KMS-11 (cell line): ENCODE measurements around the gene CDKN3.

ENCODE experiments used
- H2AFZ ChIP-seq: fragments of 200-600 bp; sonication (generic); 2 replicates; pipeline ENCODE4 v1.6.1; 2016; ENCODE audit warnings: antibody characterized with exemption, mixed run types, low read depth
- H3K27ac ChIP-seq: fragments of 200-600 bp; sonication (generic); 2 replicates; pipeline ENCODE4 v1.6.1; 2016; ENCODE audit warnings: mild to moderate bottlenecking, mixed run types
- H3K27me3 ChIP-seq: fragments of 200-600 bp; sonication (generic); 2 replicates; pipeline ENCODE4 v1.6.1; 2017; ENCODE audit warnings: mild to moderate bottlenecking, low read depth, mixed run types, moderate library complexity; ENCODE audit not compliant: insufficient read depth
- H3K36me3 ChIP-seq: fragments of 200-600 bp; sonication (generic); 2 replicates; pipeline ENCODE4 v1.6.1; 2017; ENCODE audit warnings: mild to moderate bottlenecking, mixed run types; ENCODE audit not compliant: insufficient read depth
- H3K4me1 ChIP-seq: fragments of 200-600 bp; sonication (generic); 2 replicates; pipeline ENCODE4 v1.6.1; 2016; ENCODE audit warnings: mild to moderate bottlenecking, low read depth, mixed run types; ENCODE audit not compliant: poor library complexity, severe bottlenecking
- H3K4me2 ChIP-seq: fragments of 200-600 bp; sonication (generic); 2 replicates; pipeline ENCODE4 v1.7.0; 2016; ENCODE audit warnings: mild to moderate bottlenecking, mixed run types
- H3K4me3 ChIP-seq: fragments of 200-600 bp; sonication (generic); IDR thresholded peaks from 2 replicates; pipeline ENCODE4 v1.6.1; 2017; ENCODE audit warnings: low read depth, low read length, mixed read lengths; ENCODE audit not compliant: insufficient read depth
- H3K79me2 ChIP-seq: fragments of 200-600 bp; sonication (generic); 2 replicates; pipeline ENCODE4 v1.6.1; 2016; ENCODE audit warnings: low read depth, mixed run types; ENCODE audit not compliant: insufficient read depth
- H3K9ac ChIP-seq: fragments of 200-600 bp; sonication (generic); 2 replicates; pipeline ENCODE4 v1.6.1; 2016; ENCODE audit warnings: mild to moderate bottlenecking, mixed run types
- H4K20me1 ChIP-seq: fragments of 200-600 bp; sonication (generic); 2 replicates; pipeline ENCODE4 v1.6.1; 2016; ENCODE audit warnings: mild to moderate bottlenecking, mixed run types; ENCODE audit not compliant: insufficient read depth
- CTCF ChIP-seq: fragments of 200-600 bp; sonication (generic); conservative IDR thresholded peaks from 2 replicates; pipeline ENCODE4 v1.6.1; 2017; ENCODE audit warnings: low read depth, mild to moderate bottlenecking, antibody characterized with exemption, low read length, moderate library complexity, mixed read lengths

CDKN3 gene

GRCh38 chr14:54366736-54367735 lies 29.8 kb upstream of the CDKN3 start:
- no peaks in the 10 kb centered on the region for H3K36me3 ChIP-seq
- H3K4me1 ChIP-seq = no peaks in the 10 kb centered on the region
- H3K27ac ChIP-seq = no peak overlapping the region
- H2AFZ ChIP-seq = no peak overlapping the region; the same call in 1 of the 2 replicates
- no peak overlapping the region for H3K4me3 ChIP-seq
- 0 out of 2 replicates have a peak, but pooled peaks have one; percentile 23 for TF ChIP-seq CTCF
- H3K4me2 ChIP-seq = no peak overlapping the region
- H4K20me1 ChIP-seq = no peaks in the 10 kb centered on the region
- H3K27me3 ChIP-seq = no peaks in the 10 kb centered on the region
- H3K79me2 ChIP-seq = no peaks in the 10 kb centered on the region
- no peak overlapping the region for H3K9ac ChIP-seq

DNA sequence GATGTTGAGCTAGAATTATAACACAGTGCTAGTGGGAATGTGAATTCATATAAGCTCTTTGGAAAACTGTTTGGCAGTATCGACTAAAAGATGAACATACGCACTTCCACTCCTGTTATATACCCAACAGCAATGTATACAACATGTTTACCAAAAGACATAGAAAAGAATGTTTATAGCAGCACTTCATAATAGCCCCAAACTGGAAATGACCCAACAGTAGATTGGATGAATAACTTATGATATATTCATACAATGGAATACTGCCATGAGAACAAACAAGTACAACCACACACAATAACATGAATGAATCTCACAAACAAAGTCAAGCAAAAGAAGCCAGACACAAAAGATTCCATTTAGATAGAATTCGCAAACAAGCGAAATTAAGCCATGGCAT lies 28.5 kb upstream of the CDKN3 start:
- Histone ChIP-seq H4K20me1 (no peaks in the 10 kb centered on the region), H3K36me3 (no peaks in the 10 kb centered on the region), H3K27ac (no peak overlapping the region), H3K79me2 (no peaks in the 10 kb centered on the region), H3K4me1 (no peaks in the 10 kb centered on the region), H2AFZ (no peak overlapping the region), H3K4me3 (no peak overlapping the region), H3K4me2 (no peak overlapping the region), H3K9ac (no peak overlapping the region), H3K27me3 (no peaks in the 10 kb centered on the region)
- no peak for TF ChIP-seq CTCF

GRCh38 chr14:54369343-54369742 lies 27.5 kb upstream of the CDKN3 start:
- TF ChIP-seq CTCF = no peak
- H3K4me1 ChIP-seq = no peaks in the 10 kb centered on the region
- H2AFZ ChIP-seq = no peak overlapping the region

GRCh38 chr14:54370323-54371198 lies 26.2 kb upstream of the CDKN3 start:
- H3K4me2 ChIP-seq = no peak overlapping the region
- no peak overlapping the region for H3K27ac ChIP-seq
- no peaks in the 10 kb centered on the region for H3K27me3 ChIP-seq
- no peak for TF ChIP-seq CTCF
- H3K9ac ChIP-seq = no peak overlapping the region
- no peaks in the 10 kb centered on the region for H4K20me1 ChIP-seq
- no peaks in the 10 kb centered on the region for H3K4me1 ChIP-seq
- no peak overlapping the region for H2AFZ ChIP-seq
- no peaks in the 10 kb centered on the region for H3K36me3 ChIP-seq
- no peaks in the 10 kb centered on the region for H3K79me2 ChIP-seq
- H3K4me3 ChIP-seq = no peak overlapping the region

More at GRCh38 chr14:54369343-54369742, 27.5 kb upstream of the CDKN3 start:
- no peaks in the 10 kb centered on the region for H3K79me2 ChIP-seq
- H3K27me3 ChIP-seq = no peaks in the 10 kb centered on the region
- no peak overlapping the region for H3K27ac ChIP-seq
- no peak overlapping the region for H3K4me2 ChIP-seq
- H3K36me3 ChIP-seq = no peaks in the 10 kb centered on the region
- H4K20me1 ChIP-seq = no peaks in the 10 kb centered on the region
- no peak overlapping the region for H3K9ac ChIP-seq
- no peak overlapping the region for H3K4me3 ChIP-seq
